ENCODE measurements around the gene GDPD4.

GRCh38 chr11:77208535-77208934, 93.0 kb downstream of the GDPD4 start:
- TF ChIP-seq POLR2A (IDR thresholded peaks at IDR 0.05), result no peak
- TF ChIP-seq EP300 (IDR thresholded peaks at IDR 0.05), result no peak
- TF ChIP-seq CTCF (IDR thresholded peaks at IDR 0.05), result no peak
